Esophagus squamous epithelium (tissue), 5 donors: ENCODE measurements around the gene SEPTIN5. TPM values are rescaled to one million over a fixed set of nuclear protein-coding genes. Genes with fewer than 3 reads are reported as not detected.

ENCODE experiments used
- DNase-seq: peaks from one replicate; lab custom pipeline; 2025; lab: John Stamatoyannopoulos, UW
- H3K27ac ChIP-seq, 4 donors: fragments of 200-600 bp; sonication (generic); one replicate each; pipeline ENCODE4 v1.5.1; 2016 to 2019; ENCODE audit warnings: mild to moderate bottlenecking in 1 of 4
- H3K27me3 ChIP-seq, 4 donors: fragments of 200-600 bp; sonication (generic); 1 replicate in 3 of 4; 2 replicates in 1 of 4; pipeline versions ENCODE4 v1.5.1 to v1.6.0; 2017 to 2021; ENCODE audit warnings: antibody characterized with exemption in 1 of 4
- H3K36me3 ChIP-seq, 3 donors: fragments of 200-600 bp; sonication (generic); one replicate each; pipeline ENCODE4 v1.5.1; 2016 to 2019
- H3K4me1 ChIP-seq, 3 donors: fragments of 200-600 bp; sonication (generic); one replicate each; pipeline ENCODE4 v1.5.1; 2017 to 2019
- H3K4me3 ChIP-seq, 4 donors: fragments of 200-600 bp; sonication (generic); 1 replicate in 3 of 4; 2 replicates in 1 of 4; pipeline ENCODE4 v1.5.1; 2016 to 2019; ENCODE audit warnings: mild to moderate bottlenecking in 2 of 4, moderate library complexity in 1 of 4
- H3K9me3 ChIP-seq, 3 donors: fragments of 200-600 bp; sonication (generic); one replicate each; pipeline ENCODE4 v1.5.1; 2016 to 2019
- POLR2A ChIP-seq, 4 donors: fragments of 450-650 bp; IDR thresholded peaks; one replicate each; pipeline ENCODE4 v1.6.1; 2017; ENCODE audit warnings: antibody characterized with exemption in 4 of 4, mild to moderate bottlenecking in 4 of 4, moderate library complexity in 3 of 4
- WGBS, 2 donors: methylation state at CpG; one replicate each; pipeline ENCODE4 v1.1.5; 2018; 5-methylcytosine and 5-hydroxymethylcytosine counted together
- intact Hi-C: fragments of 100-400 bp; cut with DNase I; formaldehyde crosslinking; loops from one replicate; pipeline ENCODE4 v1.15.0; 2022
- total RNA-seq, 4 donors: library from RNA; depleted of rRNA; stranded (reverse); fragments of >200 nt; gene quantifications; one replicate each; pipeline ENCODE4 v1.1.0, GENCODE V29; 2016
- TF ChIP-seq, protein P1 (sequence below), 6 experiments: fragments of 450-650 bp in 4 of 6; fragments of 200-600 bp in 2 of 6; sonication (generic) in 2 of 6; IDR thresholded peaks; one replicate each; pipeline ENCODE4 v1.5.1; 2016 to 2019; ENCODE audit warnings: antibody characterized with exemption in 6 of 6, mild to moderate bottlenecking in 4 of 6, moderate library complexity in 4 of 6
- donor health status: DM: yes; HTN: yes; CAD: no.

Gene SEPTIN5
- total RNA-seq, 4 donors from 2014 or later: 19.8 to 69.7 (median 36.3) TPM

DNA sequence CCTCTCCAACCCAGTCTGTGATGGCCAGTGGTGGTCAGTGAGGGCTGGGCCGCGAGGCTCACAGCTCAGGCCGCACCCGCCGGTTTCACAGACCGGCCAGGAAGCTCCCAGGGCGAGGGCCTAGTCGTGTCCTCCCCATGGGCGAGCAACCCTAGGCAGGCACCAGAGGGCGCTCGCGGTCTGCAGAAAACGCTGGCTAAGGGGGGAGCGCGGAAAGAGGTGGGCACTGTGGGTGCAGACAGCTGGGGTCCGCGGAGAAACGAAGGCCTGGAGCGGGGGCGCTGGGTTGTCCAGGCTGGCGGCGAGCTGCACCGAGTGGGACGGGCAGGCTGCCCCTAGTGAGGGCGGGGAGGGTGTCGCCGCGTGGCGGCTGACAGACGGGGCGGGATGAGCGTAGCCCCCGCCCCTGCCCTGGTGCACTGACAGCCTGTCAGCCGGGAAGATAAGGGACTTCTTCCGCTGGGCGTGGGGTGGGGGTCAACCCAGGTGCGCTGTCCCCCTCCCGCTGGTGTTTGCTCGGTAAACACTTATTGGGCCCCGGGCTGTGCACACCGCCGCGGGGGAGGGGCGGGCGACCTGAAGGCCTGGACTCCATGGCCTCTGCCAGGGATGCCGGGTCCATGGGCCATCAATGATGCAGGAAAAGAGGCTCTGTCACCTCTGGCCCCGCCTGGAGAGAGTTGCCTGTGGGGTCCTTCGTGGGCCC is 16.5 kb downstream of the SEPTIN5 start:
- Histone ChIP-seq H3K4me1 (peaks cover 6 to 12% (median 11%) of the 10 kb centered on the region in 3 donors), H3K36me3 (no peaks in the 10 kb centered on the region), H3K27ac (no peak overlapping the region), H3K27me3 (peaks cover 0 to 45% (median 0%) of the 10 kb centered on the region in 4 donors), H3K4me3 (peak overlapping the region in 3 of 4 donors; percentile 40 to 65 (median 42)), H3K9me3 (no peaks in the 10 kb centered on the region)
- TF ChIP-seq, protein P1, sequence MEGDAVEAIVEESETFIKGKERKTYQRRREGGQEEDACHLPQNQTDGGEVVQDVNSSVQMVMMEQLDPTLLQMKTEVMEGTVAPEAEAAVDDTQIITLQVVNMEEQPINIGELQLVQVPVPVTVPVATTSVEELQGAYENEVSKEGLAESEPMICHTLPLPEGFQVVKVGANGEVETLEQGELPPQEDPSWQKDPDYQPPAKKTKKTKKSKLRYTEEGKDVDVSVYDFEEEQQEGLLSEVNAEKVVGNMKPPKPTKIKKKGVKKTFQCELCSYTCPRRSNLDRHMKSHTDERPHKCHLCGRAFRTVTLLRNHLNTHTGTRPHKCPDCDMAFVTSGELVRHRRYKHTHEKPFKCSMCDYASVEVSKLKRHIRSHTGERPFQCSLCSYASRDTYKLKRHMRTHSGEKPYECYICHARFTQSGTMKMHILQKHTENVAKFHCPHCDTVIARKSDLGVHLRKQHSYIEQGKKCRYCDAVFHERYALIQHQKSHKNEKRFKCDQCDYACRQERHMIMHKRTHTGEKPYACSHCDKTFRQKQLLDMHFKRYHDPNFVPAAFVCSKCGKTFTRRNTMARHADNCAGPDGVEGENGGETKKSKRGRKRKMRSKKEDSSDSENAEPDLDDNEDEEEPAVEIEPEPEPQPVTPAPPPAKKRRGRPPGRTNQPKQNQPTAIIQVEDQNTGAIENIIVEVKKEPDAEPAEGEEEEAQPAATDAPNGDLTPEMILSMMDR (IDR thresholded peaks at IDR 0.05): peak; percentile 71 to 97 (median 95)
- no peak for TF ChIP-seq POLR2A (IDR thresholded peaks at IDR 0.05)
- DNase-seq: no peak
- intact Hi-C loops: loop anchor here (2.0 kb wide), 1 partner anchor 180 kb away; no protein-coding TSS in a partner anchor
- 0 to 2% methylated on average over 10 to 22 of the region's 48 CpGs for WGBS, 2 donors

DNA sequence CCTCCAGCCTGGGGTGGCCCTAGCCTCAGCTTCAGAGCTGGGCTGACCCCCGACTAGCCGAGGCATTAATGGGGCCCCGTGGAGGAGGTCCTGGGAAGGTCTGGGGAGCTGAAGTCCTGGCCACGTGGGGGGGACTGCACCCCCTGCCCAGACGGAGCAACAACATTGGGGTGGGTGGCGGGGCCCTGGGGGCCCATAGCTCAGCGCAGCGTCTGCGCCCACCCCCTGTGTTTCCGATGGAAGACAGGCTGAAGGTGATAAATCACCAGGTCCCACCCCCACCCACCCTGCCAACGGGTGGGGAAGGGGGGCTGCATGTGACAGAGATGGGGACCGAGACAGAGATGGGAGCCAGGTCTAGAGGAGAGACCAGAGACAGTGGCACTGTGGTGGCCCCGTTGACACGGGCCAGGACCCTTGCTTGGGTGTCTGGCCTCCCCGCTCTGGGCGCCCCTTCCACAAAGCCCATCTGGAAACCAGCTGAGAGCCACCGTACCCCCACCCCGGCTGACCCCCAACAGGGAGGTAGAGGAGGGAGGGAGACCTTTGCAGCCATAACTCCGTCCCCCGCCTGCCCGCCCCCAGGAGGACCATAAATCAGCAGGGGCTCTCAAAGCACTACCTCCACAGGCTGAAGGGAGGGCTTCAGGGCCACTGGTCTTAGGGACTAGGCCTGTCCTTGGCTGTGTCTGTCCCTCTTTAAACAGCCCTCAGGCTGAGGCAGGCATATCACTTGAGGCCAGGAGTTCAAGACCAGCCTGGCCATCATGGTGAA is 17.2 kb downstream of the SEPTIN5 start:
- DNase-seq: no peak
- no peak overlapping the region for H3K27ac ChIP-seq
- peaks cover 6 to 12% (median 11%) of the 10 kb centered on the region in 3 donors for H3K4me1 ChIP-seq
- peaks cover 0 to 46% (median 0%) of the 10 kb centered on the region in 4 donors for H3K27me3 ChIP-seq
- no peak overlapping the region for H3K4me3 ChIP-seq
- no peaks in the 10 kb centered on the region for H3K9me3 ChIP-seq
- intact Hi-C loops: loop anchor here (2.0 kb wide), 1 partner anchor 179 kb away; no protein-coding TSS in a partner anchor
- H3K36me3 ChIP-seq: no peaks in the 10 kb centered on the region
- TF ChIP-seq, protein P1 (IDR thresholded peaks at IDR 0.05): no peak
- TF ChIP-seq POLR2A (IDR thresholded peaks at IDR 0.05): no peak
- no CpG with 5 or more reads among the region's 21 CpGs for WGBS, 2 donors

- DNase-seq: no peak
- Histone ChIP-seq H3K36me3 (no peaks in the 10 kb centered on the region), H3K27ac (no peak overlapping the region), H3K27me3 (peaks cover 0 to 49% (median 0%) of the 10 kb centered on the region in 4 donors), H3K4me1 (peaks cover 6 to 12% (median 11%) of the 10 kb centered on the region in 3 donors), H3K9me3 (no peaks in the 10 kb centered on the region), H3K4me3 (no peak overlapping the region)
- WGBS, 2 donors: 69 to 86% methylated on average over 3 to 6 of the region's 10 CpGs
- intact Hi-C loops: no loop called here
- TF ChIP-seq POLR2A (IDR thresholded peaks at IDR 0.05): no peak
- TF ChIP-seq, protein P1 (IDR thresholded peaks at IDR 0.05): no peak
These were observed 18.3 kb downstream of the SEPTIN5 start for GRCh38 chr22:19732403-19733113.

- Histone ChIP-seq H3K36me3 (no peaks in the 10 kb centered on the region), H3K27ac (no peak overlapping the region), H3K27me3 (peaks cover 0 to 45% (median 0%) of the 10 kb centered on the region in 4 donors), H3K4me3 (no peak overlapping the region), H3K4me1 (peaks cover 6 to 12% (median 11%) of the 10 kb centered on the region in 3 donors), H3K9me3 (no peaks in the 10 kb centered on the region)
- 18 to 35% methylated on average over 2 to 3 of the region's 5 CpGs for WGBS, 2 donors
- DNase-seq: no peak
- TF ChIP-seq, protein P1 (IDR thresholded peaks at IDR 0.05): no peak
- TF ChIP-seq POLR2A (IDR thresholded peaks at IDR 0.05): no peak
- intact Hi-C loops: no loop called here
These were observed 19.5 kb downstream of the SEPTIN5 start for GRCh38 chr22:19733755-19734154.
